H9 (cell line): ENCODE data around the gene TMEM237. TPM values are rescaled to one million over a fixed set of nuclear protein-coding genes. Genes with fewer than 3 reads are reported as not detected.

ENCODE experiments used
- DNase-seq: peaks from one replicate; pipeline ENCODE4 v3.0.0-alpha.2; 2017
- H2AFZ ChIP-seq: one replicate; pipeline ENCODE4 v1.6.1; 2013; ENCODE audit warnings: mild to moderate bottlenecking, low read length, control low read depth, moderate library complexity
- H2AK5ac ChIP-seq: 2 replicates; pipeline ENCODE4 v1.6.1; 2013; ENCODE audit warnings: low read length, control low read depth, mixed read lengths; ENCODE audit not compliant: insufficient read length
- H2BK120ac ChIP-seq: one replicate; pipeline ENCODE4 v1.6.1; 2013; ENCODE audit warnings: low read depth, mild to moderate bottlenecking, low read length, control low read depth, inconsistent platforms; ENCODE audit not compliant: poor library complexity, severe bottlenecking
- H2BK12ac ChIP-seq: 2 replicates; pipeline ENCODE4 v1.6.1; 2013; ENCODE audit warnings: low read length, control low read depth, mixed read lengths, low read depth; ENCODE audit not compliant: insufficient read length
- H2BK15ac ChIP-seq: 2 replicates; pipeline ENCODE4 v1.6.1; 2013; ENCODE audit warnings: low read depth, low read length, control low read depth
- H2BK20ac ChIP-seq: one replicate; pipeline ENCODE4 v1.6.1; 2013; ENCODE audit warnings: low read depth, mild to moderate bottlenecking, low read length, control low read depth, inconsistent platforms; ENCODE audit not compliant: poor library complexity, severe bottlenecking
- H2BK5ac ChIP-seq: 2 replicates; pipeline ENCODE4 v1.6.1; 2013; ENCODE audit warnings: low read length, control low read depth, mixed read lengths; ENCODE audit not compliant: insufficient read length
- H3K14ac ChIP-seq: 2 replicates; pipeline ENCODE4 v1.6.1; 2013; ENCODE audit warnings: low read length, control low read depth; ENCODE audit not compliant: insufficient read depth
- H3K18ac ChIP-seq: 2 replicates; pipeline ENCODE4 v1.6.1; 2013; ENCODE audit warnings: low read depth, mild to moderate bottlenecking, mixed read lengths, low read length, control low read depth; ENCODE audit not compliant: insufficient read length
- H3K23ac ChIP-seq: 2 replicates; pipeline ENCODE4 v1.6.1; 2013; ENCODE audit warnings: low read length, control low read depth, mixed read lengths, low read depth; ENCODE audit not compliant: insufficient read length
- H3K23me2 ChIP-seq: 2 replicates; pipeline ENCODE4 v1.6.1; 2013; ENCODE audit warnings: low read depth, mild to moderate bottlenecking, mixed read lengths, low read length, control low read depth; ENCODE audit not compliant: insufficient read length, poor library complexity, severe bottlenecking
- H3K27ac ChIP-seq: 2 replicates; pipeline ENCODE4 v1.5.1; 2013; ENCODE audit warnings: low read length, control low read depth, mixed read lengths, low read depth; ENCODE audit not compliant: insufficient read length
- H3K27me3 ChIP-seq: 2 replicates; pipeline ENCODE4 v1.6.1; 2013; ENCODE audit warnings: low read length, control low read depth, inconsistent platforms; ENCODE audit not compliant: insufficient read depth
- H3K4ac ChIP-seq: 2 replicates; pipeline ENCODE4 v1.6.1; 2013; ENCODE audit warnings: low read depth, mild to moderate bottlenecking, control low read depth, inconsistent platforms, low read length, moderate library complexity
- H3K4me1 ChIP-seq: 2 replicates; pipeline ENCODE4 v1.6.1; 2013; ENCODE audit warnings: low read length, control low read depth, inconsistent platforms; ENCODE audit not compliant: insufficient read depth
- H3K4me2 ChIP-seq: 2 replicates; pipeline ENCODE4 v1.6.1; 2013; ENCODE audit warnings: low read length, control low read depth, mixed read lengths; ENCODE audit not compliant: insufficient read length, insufficient read depth
- H3K56ac ChIP-seq: 2 replicates; pipeline ENCODE4 v1.6.1; 2013; ENCODE audit warnings: low read depth, mild to moderate bottlenecking, mixed read lengths, low read length, control low read depth; ENCODE audit not compliant: insufficient read length
- H3K79me1 ChIP-seq: 2 replicates; pipeline ENCODE4 v1.6.1; 2013; ENCODE audit warnings: low read depth, mild to moderate bottlenecking, moderate library complexity, low read length, control low read depth, inconsistent platforms; ENCODE audit not compliant: insufficient read depth, poor library complexity, severe bottlenecking
- H3K79me2 ChIP-seq: 2 replicates; pipeline ENCODE4 v1.6.1; 2013; ENCODE audit warnings: low read length, control low read depth, inconsistent platforms; ENCODE audit not compliant: insufficient read depth
- H3K9ac ChIP-seq: 2 replicates; pipeline ENCODE4 v1.6.1; 2013; ENCODE audit warnings: low read length, control low read depth, mixed read lengths; ENCODE audit not compliant: insufficient read length; ENCODE audit errors: extremely low read depth
- H3K9me3 ChIP-seq: one replicate; pipeline ENCODE4 v1.6.1; 2013; ENCODE audit warnings: low read depth, low read length, inconsistent platforms; ENCODE audit not compliant: control insufficient read depth
- H3T11ph ChIP-seq: one replicate; pipeline ENCODE4 v1.6.1; 2013; ENCODE audit warnings: mild to moderate bottlenecking, low read length, control low read depth, inconsistent platforms
- H4K20me1 ChIP-seq: one replicate; pipeline ENCODE4 v1.6.1; 2013; ENCODE audit not compliant: control insufficient read depth, insufficient read length, insufficient read depth
- H4K5ac ChIP-seq: 2 replicates; pipeline ENCODE4 v1.6.1; 2013; ENCODE audit warnings: low read depth, mild to moderate bottlenecking, mixed read lengths, low read length, control low read depth; ENCODE audit not compliant: insufficient read length
- H4K8ac ChIP-seq: replicated peaks from 2 replicates; pipeline ENCODE4 v1.6.1; 2013; ENCODE audit warnings: low read length, control low read depth, mixed read lengths, low read depth; ENCODE audit not compliant: insufficient read length
- H4K91ac ChIP-seq: 2 replicates; pipeline ENCODE4 v1.6.1; 2013; ENCODE audit warnings: low read depth, mild to moderate bottlenecking, moderate library complexity, mixed read lengths, low read length, control low read depth; ENCODE audit not compliant: insufficient read length
- H3K27ac Mint-ChIP-seq, 3 experiments: 2 replicates in 2 of 3; 3 replicates in 1 of 3; pipeline ENCODE4 v1.8.0; 2020 to 2021; ENCODE audit warnings: mixed read lengths in 3 of 3, mild to moderate bottlenecking in 1 of 3, moderate library complexity in 1 of 3
- H3K27me3 Mint-ChIP-seq: 2 replicates; pipeline ENCODE4 v1.8.0; 2021; ENCODE audit warnings: low read depth, mild to moderate bottlenecking, moderate library complexity, mixed read lengths
- H3K36me3 Mint-ChIP-seq, 3 experiments: 2 replicates in 2 of 3; 3 replicates in 1 of 3; pipeline ENCODE4 v1.8.0; 2020 to 2021; ENCODE audit warnings: low read depth in 3 of 3, mixed read lengths in 3 of 3; ENCODE audit not compliant: insufficient read depth in 1 of 3
- H3K4me1 Mint-ChIP-seq, 2 experiments: 2 replicates each; pipeline ENCODE4 v1.8.0; 2020; ENCODE audit warnings: mixed read lengths in 2 of 2
- H3K4me3 Mint-ChIP-seq, 2 experiments: 2 replicates in 1 of 2; 3 replicates in 1 of 2; pipeline ENCODE4 v1.8.0; 2020 to 2021; ENCODE audit warnings: mild to moderate bottlenecking in 2 of 2, mixed read lengths in 2 of 2, moderate library complexity in 1 of 2
- H3K9me3 Mint-ChIP-seq, 2 experiments: 2 replicates in 1 of 2; 3 replicates in 1 of 2; pipeline ENCODE4 v1.8.0; 2020; ENCODE audit warnings: mild to moderate bottlenecking in 2 of 2, mixed read lengths in 2 of 2, moderate library complexity in 1 of 2
- WGBS: extraction: QIAGEN DNeasy Blood & Tissue Kit; methylation state at CpG from one replicate; pipeline ENCODE4 v1.1.7; 2013; ENCODE audit warnings: missing lambda C conversion rate, low lambda C conversion rate, mixed read lengths; ENCODE audit not compliant: insufficient read length; ENCODE audit errors: extremely low coverage; 5-methylcytosine and 5-hydroxymethylcytosine counted together
- total RNA-seq: library from RNA; stranded (reverse); gene quantifications from 2 replicates; pipeline ENCODE4 v1.2.1, GENCODE V29; 2021
- TF ChIP-seq, protein P1 (sequence below): fragments of 200-600 bp; sonication (generic); conservative IDR thresholded peaks from 3 replicates; pipeline ENCODE4 v1.8.0; 2021; ENCODE audit warnings: antibody characterized with exemption, mild to moderate bottlenecking

The TMEM237 gene
- total RNA-seq, 1 experiment from 2014 or later = 37.7 TPM

DNA sequence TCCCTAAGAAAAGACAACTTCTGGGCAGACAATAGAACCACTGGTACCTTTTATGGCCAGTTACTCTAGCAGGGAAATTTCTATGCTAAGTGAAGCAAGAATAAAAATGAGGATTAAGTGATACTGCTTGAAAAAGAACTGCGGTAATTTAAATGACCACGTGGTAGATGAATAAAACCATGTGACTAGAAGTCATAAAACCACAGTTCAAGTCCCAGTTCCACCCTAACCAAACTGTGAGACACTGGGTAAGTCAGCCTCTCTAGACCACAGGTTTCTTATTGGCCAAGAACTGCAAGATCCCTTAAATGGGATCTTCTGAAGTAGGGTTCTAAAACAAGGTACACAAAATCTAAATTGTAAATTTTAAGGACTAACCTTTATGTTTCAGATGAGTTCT lies 12.7 kb downstream of the TMEM237 start:
- Histone ChIP-seq H3K23ac (no peak overlapping the region), H3K4me1 (no peaks in the 10 kb centered on the region), H2BK5ac (no peak overlapping the region), H2BK120ac (no peak overlapping the region), H4K91ac (no peak overlapping the region), H3K14ac (no peak overlapping the region), H3K56ac (no peak overlapping the region), H3K9me3 (no peaks in the 10 kb centered on the region), H3K23me2 (no peaks in the 10 kb centered on the region), H2BK15ac (no peak overlapping the region), H3K79me1 (no peaks in the 10 kb centered on the region), H3K18ac (no peak overlapping the region), H4K8ac (no peak overlapping the region), H3K9ac (no peak overlapping the region), H3T11ph (no peak overlapping the region), H2BK20ac (no peak overlapping the region), H2BK12ac (no peak overlapping the region), H3K4me2 (no peak overlapping the region), H3K27ac (no peak overlapping the region), H3K79me2 (no peaks in the 10 kb centered on the region), H3K4ac (no peak overlapping the region), H2AFZ (no peak overlapping the region), H4K5ac (no peak overlapping the region), H4K20me1 (no peaks in the 10 kb centered on the region), H3K27me3 (no peaks in the 10 kb centered on the region), H2AK5ac (no peak overlapping the region)
- no peak overlapping the region for H3K27ac Mint-ChIP-seq
- no peaks in the 10 kb centered on the region for H3K9me3 Mint-ChIP-seq
- H3K27me3 Mint-ChIP-seq = no peaks in the 10 kb centered on the region
- WGBS = no CpG with 5 or more reads among the region's 2 CpGs
- TF ChIP-seq, protein P1, sequence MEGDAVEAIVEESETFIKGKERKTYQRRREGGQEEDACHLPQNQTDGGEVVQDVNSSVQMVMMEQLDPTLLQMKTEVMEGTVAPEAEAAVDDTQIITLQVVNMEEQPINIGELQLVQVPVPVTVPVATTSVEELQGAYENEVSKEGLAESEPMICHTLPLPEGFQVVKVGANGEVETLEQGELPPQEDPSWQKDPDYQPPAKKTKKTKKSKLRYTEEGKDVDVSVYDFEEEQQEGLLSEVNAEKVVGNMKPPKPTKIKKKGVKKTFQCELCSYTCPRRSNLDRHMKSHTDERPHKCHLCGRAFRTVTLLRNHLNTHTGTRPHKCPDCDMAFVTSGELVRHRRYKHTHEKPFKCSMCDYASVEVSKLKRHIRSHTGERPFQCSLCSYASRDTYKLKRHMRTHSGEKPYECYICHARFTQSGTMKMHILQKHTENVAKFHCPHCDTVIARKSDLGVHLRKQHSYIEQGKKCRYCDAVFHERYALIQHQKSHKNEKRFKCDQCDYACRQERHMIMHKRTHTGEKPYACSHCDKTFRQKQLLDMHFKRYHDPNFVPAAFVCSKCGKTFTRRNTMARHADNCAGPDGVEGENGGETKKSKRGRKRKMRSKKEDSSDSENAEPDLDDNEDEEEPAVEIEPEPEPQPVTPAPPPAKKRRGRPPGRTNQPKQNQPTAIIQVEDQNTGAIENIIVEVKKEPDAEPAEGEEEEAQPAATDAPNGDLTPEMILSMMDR = no peak
- H3K4me1 Mint-ChIP-seq = 0 out of 4 replicates have a peak, but pooled peaks cover 0 to 5% of the 10 kb centered on the region in 2 experiments
- no peak for DNase-seq
- no peak overlapping the region for H3K4me3 Mint-ChIP-seq
- peaks cover 28 to 88% (median 84%) of the 10 kb centered on the region in 3 experiments; a peak in 6 of 7 replicates for H3K36me3 Mint-ChIP-seq
